ENCODE data around the gene SUSD4.

DNA sequence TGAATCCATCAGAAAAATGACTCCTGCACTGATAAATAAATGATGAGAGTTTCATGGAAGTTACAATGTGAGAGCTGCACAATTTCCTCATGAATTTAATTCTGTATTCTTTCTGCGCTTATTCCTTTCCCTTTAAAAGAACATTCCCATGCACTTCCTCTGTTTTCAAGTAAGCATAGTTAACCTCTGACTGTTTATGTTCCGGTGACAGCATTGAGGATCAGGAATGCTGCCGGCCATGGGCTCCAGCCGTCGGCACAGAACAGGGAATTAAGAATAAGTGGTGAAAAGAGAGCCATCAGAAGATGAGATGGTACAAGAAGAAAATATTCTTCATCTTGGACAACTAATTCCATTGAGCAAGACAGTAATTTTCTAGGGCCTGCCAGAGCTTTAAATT, 65.3 kb downstream of the SUSD4 start:
- no peak for TF ChIP-seq YY1 (IDR thresholded peaks at IDR 0.05; ENCODE audit: insufficient read depth, insufficient read length)
- TF ChIP-seq SUZ12 (IDR thresholded peaks at IDR 0.05; ENCODE audit: extremely low read depth, insufficient read depth, insufficient read length), result no peak
